OCI-M2 (cell line): ENCODE measurements around the gene ANKRD22.

Experiments used
- DNase-seq: peaks from one replicate; lab custom pipeline; 2025; ENCODE audit not compliant: unreplicated experiment; lab: John Stamatoyannopoulos, UW

ANKRD22 gene

DNA sequence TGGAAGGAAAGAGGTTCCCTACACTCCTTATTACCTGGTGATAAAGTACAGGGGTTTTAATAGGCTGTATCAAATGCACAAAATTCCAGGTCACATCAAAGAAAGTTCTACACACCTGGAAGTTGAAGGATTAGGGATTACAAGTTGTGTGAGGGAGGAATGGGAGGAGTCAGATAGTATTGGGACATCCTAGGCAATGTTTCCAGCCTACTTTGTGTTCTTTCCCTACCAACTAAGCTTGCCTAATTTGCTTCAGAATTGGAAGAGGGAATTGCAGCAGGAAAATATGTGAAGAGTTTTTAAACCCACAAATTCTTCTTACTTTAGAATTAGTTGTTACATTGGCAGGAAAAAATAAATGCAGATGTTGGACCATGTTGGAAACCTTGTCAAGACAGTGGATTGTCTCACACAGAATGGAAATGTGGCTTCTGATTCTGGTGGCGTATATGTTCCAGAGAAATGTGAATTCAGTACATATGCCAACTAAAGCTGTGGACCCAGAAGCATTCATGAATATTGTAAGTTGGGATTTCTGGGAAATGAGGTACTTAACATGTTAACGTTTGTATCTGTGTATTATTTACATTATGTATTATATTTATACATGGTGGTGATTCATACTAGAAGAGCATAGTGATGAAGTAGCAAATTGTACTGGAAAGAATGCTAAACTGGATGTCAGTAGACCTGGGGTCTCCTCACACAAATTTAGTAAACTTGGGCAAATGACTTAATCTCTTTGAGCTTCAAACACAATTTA, 48.9 kb downstream of the ANKRD22 start, which contains the start of gene LIPM:
LIPM (plus strand) TSS at position 208 of the 763 bp plus-strand sequence; CDS start at position 375, 167 bp downstream.
- DNase-seq = no peak

GRCh38 chr10:88800152-88801125, 51.2 kb downstream of the ANKRD22 start:
- DNase-seq = no peak

DNA sequence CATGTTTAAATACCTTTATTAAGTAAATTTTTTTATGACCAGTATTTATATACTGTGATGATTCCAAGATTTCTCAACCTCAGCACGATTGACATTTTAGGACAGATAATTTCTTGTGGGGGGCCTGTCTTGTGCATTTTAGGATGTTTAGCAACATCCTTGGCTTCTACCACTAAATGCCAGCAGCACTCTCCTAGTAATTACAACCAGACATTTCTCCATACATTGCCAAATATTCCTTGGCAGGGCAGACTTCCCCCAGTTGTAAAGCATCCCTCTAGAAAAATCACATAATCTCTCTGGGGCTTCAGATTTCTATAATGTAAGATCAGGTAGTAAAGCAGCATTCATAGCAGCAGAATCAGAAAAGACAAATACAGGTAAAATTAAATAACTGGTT, 56.9 kb downstream of the ANKRD22 start:
- no peak for DNase-seq

DNA sequence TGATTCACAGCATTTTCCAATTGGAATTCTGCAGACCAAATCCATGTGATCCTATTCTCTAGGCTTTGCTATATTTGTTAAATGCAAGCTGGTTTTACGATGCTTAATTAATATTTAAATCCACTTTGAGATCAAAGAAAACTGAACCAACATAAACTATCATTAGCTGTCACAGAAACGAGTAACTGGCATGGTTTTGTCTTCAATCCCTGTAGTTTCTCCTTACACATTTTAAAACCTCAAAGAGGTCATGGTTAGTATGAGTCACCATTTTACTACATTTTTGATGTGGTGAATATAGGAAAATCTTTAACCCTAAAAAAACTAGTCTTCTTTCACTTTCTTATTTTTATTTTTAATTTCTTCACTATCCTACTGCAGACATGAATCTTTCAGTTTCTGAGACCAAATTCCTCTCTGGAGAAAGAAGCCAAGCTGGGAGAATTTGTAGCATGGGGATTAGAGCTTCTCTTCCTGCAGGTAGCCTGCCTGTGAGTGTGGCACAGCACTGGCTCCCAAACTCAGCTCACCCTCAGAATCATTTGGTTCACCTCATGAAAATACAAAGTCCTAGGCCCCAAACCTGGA, 57.8 kb downstream of the ANKRD22 start:
- DNase-seq = no peak

- DNase-seq = no peak
Observed at GRCh38 chr10:88792661-88793060, 59.0 kb downstream of the ANKRD22 start.

DNA sequence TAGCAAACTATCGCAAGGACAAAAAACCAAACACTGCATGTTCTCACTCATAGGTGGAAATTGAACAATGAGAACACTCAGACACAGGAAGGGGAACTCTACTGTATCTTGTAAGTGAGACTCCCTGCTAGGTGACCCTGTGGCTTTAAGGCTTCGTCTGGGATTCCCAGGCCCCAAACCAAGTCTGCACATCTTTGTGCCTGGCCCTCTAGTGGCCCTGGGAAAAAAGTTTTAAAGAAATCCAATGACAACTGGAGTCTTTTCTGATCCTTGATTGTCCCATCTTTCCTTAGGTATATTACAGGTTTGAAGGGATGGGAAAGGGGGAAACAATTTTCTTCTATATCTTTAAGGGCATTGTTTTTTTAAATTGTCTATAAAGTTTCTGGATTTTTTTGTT, 59.7 kb downstream of the ANKRD22 start:
- DNase-seq = no peak

DNA sequence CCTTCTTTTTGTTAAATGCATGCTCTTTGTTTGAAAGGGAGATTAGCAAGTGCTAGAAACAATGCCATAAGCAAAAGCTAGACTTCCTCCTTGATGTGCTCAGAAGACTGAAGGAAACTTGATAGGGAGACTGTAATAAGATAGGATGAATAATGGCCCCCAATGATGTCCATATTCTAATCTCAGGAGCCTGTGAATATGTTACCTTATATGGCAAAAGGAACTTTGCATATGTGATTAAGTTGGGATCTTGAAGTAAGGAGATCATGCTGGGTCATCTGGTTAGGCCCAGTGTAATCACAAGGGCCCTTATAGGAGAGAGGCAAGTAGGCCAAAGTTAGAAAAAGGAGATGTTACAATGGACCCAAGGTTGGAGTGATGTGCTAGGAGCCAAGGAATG, 62.7 kb downstream of the ANKRD22 start:
- DNase-seq = no peak

DNA sequence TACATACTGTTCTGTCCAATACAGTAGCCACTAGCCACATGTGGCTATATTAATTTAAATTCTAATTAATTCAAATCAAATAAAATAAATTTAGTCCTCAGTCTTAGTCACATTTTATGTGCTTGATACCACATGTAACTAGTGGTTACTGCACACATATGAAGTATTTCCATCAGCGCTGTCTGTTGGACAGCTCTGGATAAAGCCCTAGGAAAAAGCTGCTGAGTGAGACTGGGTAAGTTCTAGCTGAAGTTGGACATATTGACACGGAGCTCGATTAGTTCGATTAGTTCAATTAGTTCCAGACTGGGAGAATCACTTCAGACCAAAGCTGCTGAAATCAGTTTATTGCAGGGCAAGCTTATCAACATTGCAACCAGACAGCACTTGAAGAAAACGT, 64.2 kb downstream of the ANKRD22 start:
- no peak for DNase-seq

- DNase-seq = no peak
Observed at GRCh38 chr10:88786032-88786770, 65.4 kb downstream of the ANKRD22 start.

GRCh38 chr10:88783724-88784123, 67.9 kb downstream of the ANKRD22 start:
- DNase-seq = no peak

- no peak for DNase-seq
Observed at GRCh38 chr10:88782222-88782621, 69.4 kb downstream of the ANKRD22 start.

DNA sequence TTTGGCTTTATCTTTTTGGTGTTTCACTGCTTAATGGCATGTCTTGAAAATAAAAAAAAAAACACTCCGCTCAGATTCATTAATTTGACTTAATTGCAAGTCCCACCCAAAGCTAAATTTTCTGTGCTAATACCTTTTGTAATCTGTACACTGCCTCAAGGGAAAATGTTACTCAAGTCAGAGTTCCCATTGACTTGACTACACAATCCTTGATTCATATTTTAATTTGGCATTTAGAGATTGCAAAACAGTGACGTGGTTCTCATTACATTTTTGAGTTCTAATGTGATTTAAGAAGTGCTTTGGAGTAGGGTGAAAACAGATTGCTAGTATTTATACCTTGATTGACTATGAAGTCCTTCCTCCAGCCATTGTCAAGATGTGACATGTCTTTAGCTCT, 70.4 kb downstream of the ANKRD22 start:
- DNase-seq = no peak
